ENCODE results near the gene HIPK3.

DNA sequence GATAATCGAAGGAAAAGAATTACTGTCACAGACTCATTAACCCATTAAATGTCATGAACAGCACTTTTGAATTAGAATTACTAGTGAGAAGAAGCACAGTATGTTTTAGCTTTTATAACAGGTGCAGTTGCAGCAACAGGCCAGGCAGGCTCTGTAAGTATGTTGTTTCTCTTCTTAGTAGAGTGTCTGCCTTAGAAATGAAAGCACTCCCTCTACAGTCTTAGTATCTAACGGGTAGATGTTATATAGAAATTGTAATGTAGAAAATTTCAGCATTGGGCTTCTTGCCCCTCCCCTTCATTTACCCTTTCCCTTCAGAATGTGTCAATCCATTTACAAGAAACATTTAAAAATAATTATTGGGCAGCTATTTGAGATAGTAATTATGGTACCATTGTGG lies 87.4 kb downstream of the HIPK3 start:
- TF ChIP-seq, protein P1, sequence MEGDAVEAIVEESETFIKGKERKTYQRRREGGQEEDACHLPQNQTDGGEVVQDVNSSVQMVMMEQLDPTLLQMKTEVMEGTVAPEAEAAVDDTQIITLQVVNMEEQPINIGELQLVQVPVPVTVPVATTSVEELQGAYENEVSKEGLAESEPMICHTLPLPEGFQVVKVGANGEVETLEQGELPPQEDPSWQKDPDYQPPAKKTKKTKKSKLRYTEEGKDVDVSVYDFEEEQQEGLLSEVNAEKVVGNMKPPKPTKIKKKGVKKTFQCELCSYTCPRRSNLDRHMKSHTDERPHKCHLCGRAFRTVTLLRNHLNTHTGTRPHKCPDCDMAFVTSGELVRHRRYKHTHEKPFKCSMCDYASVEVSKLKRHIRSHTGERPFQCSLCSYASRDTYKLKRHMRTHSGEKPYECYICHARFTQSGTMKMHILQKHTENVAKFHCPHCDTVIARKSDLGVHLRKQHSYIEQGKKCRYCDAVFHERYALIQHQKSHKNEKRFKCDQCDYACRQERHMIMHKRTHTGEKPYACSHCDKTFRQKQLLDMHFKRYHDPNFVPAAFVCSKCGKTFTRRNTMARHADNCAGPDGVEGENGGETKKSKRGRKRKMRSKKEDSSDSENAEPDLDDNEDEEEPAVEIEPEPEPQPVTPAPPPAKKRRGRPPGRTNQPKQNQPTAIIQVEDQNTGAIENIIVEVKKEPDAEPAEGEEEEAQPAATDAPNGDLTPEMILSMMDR (IDR thresholded peaks at IDR 0.05; ENCODE audit: poor library complexity, severe bottlenecking) = peak; percentile 38
- TF ChIP-seq POLR2AphosphoS5 (IDR thresholded peaks at IDR 0.05) (no peak), EZH2 (IDR thresholded peaks at IDR 0.05; ENCODE audit: borderline replicate concordance, insufficient read depth, low read length, poor library complexity, severe bottlenecking) (no peak), REST (IDR thresholded peaks at IDR 0.05; ENCODE audit: borderline replicate concordance) (no peak), RAD21 (conservative IDR thresholded peaks at IDR 0.05) (peak; percentile 28), EP300 (conservative IDR thresholded peaks at IDR 0.05; ENCODE audit: poor library complexity, severe bottlenecking) (no peak), TAF1 (IDR thresholded peaks at IDR 0.05; ENCODE audit: low read depth) (no peak)

Measured in neural cell (in vitro differentiated cells).